LoVo (cell line): ENCODE results near the gene PHF13.

Experiments
- DNase-seq: peaks from one replicate; pipeline ENCODE4 v3.0.0-alpha.2; 2016; ENCODE audit warnings: low spot score

PHF13 gene

GRCh38 chr1:6602669-6603237 lies 10.8 kb upstream of the PHF13 start, which contains the start of gene KLHL21:
TSS of gene KLHL21 (minus strand) at chr1:6602869. CDS start at chr1:6602817, 52 bp downstream.
- peak; percentile 96 for DNase-seq

GRCh38 chr1:6603238-6603914 lies 10.2 kb upstream of the PHF13 start:
- DNase-seq, result peak; percentile 53

GRCh38 chr1:6603915-6604558 lies 9.5 kb upstream of the PHF13 start:
- DNase-seq, result peak; percentile 47

- no peak for DNase-seq
Observed at GRCh38 chr1:6612641-6613360, 730 bp upstream of the PHF13 start.

- no peak for DNase-seq
Observed at GRCh38 chr1:6614019-6614928, 743 bp downstream of the PHF13 start.

GRCh38 chr1:6614929-6615785 lies 1.6 kb downstream of the PHF13 start:
- no peak for DNase-seq

- no peak for DNase-seq
Observed at GRCh38 chr1:6619045-6619444, 5.5 kb downstream of the PHF13 start.

GRCh38 chr1:6621429-6622391 lies 8.2 kb downstream of the PHF13 start:
- DNase-seq, result no peak

GRCh38 chr1:6622396-6623152 lies 9.0 kb downstream of the PHF13 start:
- no peak for DNase-seq

GRCh38 chr1:6623269-6623965 lies 9.9 kb downstream of the PHF13 start:
- no peak for DNase-seq

- DNase-seq, result peak; percentile 83
Observed at GRCh38 chr1:6624710-6625583, 11.4 kb downstream of the PHF13 start, which contains the start of gene THAP3. TSS of gene THAP3 (plus strand) at chr1:6624868. CDS start at chr1:6625219, 351 bp downstream.

- DNase-seq, result peak; percentile 5
Observed at GRCh38 chr1:6625584-6626149, 12.1 kb downstream of the PHF13 start.

GRCh38 chr1:6627031-6627430 lies 13.5 kb downstream of the PHF13 start:
- no peak for DNase-seq

GRCh38 chr1:6627841-6628545 lies 14.5 kb downstream of the PHF13 start:
- DNase-seq, result no peak

GRCh38 chr1:6628971-6629479 lies 15.5 kb downstream of the PHF13 start:
- no peak for DNase-seq

- DNase-seq, result no peak
Observed at GRCh38 chr1:6630027-6630426, 16.5 kb downstream of the PHF13 start.
